Airway epithelial cell (primary cell): ENCODE results near the gene CTXND2. TPM values are rescaled to one million over a fixed set of nuclear protein-coding genes. Genes with fewer than 3 reads are reported as not detected.

Experiments
- total RNA-seq: library from RNA; depleted of rRNA; stranded (reverse); fragments of >200 nt; gene quantifications from 2 replicates; pipeline ENCODE4 v1.2.3, GENCODE V29; 2015

The CTXND2 gene
- total RNA-seq = not detected in 2 replicates

DNA sequence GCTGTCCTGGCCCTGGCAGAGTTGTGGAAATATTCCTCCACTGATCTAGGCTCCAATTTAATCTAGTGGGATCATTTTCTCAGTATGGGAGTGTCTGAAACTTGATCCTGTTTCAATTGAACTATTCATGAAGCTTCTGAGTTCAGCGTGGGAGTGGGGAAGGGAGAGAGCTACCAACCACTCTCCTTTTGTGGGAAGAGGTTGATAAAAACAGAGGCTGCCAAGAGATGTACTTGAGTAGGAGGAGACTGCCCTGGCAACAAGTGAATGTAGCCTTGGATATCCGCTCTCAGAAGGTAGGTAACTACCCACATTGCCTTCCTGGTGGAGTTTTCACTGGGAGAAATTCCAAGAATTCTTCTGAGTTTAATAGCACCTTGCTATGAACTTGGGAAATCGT is at the start of gene CTXND2:
CTXND2 (plus strand) TSS at position 119 of the 400 bp plus-strand sequence. CDS start 25,179 bp downstream, outside the sequence.

DNA sequence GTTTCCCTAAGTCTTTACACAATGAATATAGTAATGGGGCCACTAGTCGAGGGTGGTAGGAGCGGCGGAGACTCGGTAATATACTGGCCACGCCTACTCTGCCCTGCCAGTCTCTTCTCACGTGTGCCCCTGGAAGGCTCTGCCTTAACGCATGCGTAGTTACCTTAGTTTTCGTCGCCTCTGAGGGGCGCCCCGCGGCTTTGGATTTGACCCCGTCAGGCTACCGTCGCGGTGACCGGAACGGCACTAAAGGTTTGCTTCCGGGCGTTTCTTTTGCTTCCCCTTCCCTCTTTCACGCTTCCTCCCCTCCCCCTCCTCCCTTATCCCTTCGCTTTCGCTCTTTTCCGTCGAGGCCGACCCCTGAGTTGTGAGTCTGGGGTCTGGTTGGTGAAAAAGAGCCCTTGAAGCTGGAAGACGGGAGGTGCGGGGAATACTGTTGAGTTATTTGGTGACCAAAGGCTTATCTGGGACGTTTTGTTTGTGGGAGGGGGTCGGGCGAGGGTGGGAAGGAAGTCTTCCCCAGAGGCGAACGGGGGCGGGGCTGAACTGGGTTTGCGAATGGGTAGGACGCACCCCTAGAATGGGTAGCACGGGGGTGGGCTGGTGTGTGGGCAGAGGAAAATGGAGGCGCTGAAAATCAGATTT is 39.3 kb downstream of the CTXND2 start, which contains the start of gene SETDB1:
SETDB1 (plus strand) TSS at position 267 of the 645 bp plus-strand sequence. CDS start 1,352 bp downstream, outside the sequence.

Other genes starting within 250 kb of the CTXND2 start
- 16.4 and 22.5 TPM in 2 replicates for gene GOLPH3L, start 190.0 kb upstream of the CTXND2 start, total RNA-seq
- gene HORMAD1, start 166.2 kb upstream of the CTXND2 start, total RNA-seq = not detected in 2 replicates
- gene CTSS, start 121.4 kb upstream of the CTXND2 start, total RNA-seq = 3.4 and 6.2 TPM in 2 replicates
- gene CTSK, start 78.9 kb upstream of the CTXND2 start, total RNA-seq = 0.79 and 1.9 TPM in 2 replicates
- gene ARNT, start 10.5 kb upstream of the CTXND2 start, total RNA-seq = 12.9 and 19.6 TPM in 2 replicates
- gene SETDB1, start 39.2 kb downstream of the CTXND2 start, total RNA-seq = 19.0 and 23.6 TPM in 2 replicates
- 53.4 and 84.1 TPM in 2 replicates for gene CERS2, start 87.7 kb downstream of the CTXND2 start, total RNA-seq
- gene ANXA9, start 95.2 kb downstream of the CTXND2 start, total RNA-seq = 1.1 and 1.4 TPM in 2 replicates
- 10.5 and 18.4 TPM in 2 replicates for gene MINDY1, start 119.8 kb downstream of the CTXND2 start, total RNA-seq
- gene PRUNE1, start 121.3 kb downstream of the CTXND2 start, total RNA-seq = 10.8 and 17.1 TPM in 2 replicates
- 27.9 and 30.5 TPM in 2 replicates for gene BNIPL, start 149.4 kb downstream of the CTXND2 start, total RNA-seq
- 0.84 and 1.1 TPM in 2 replicates for gene C1orf56, start 160.6 kb downstream of the CTXND2 start, total RNA-seq
- 105 and 116 TPM in 2 replicates for gene CDC42SE1, start 172.5 kb downstream of the CTXND2 start, total RNA-seq
- gene MLLT11, start 173.3 kb downstream of the CTXND2 start, total RNA-seq = 17.5 and 20.9 TPM in 2 replicates
- gene GABPB2, start 183.6 kb downstream of the CTXND2 start, total RNA-seq = 4.3 and 6.0 TPM in 2 replicates